ENCODE results near the gene TRIP10.

DNA sequence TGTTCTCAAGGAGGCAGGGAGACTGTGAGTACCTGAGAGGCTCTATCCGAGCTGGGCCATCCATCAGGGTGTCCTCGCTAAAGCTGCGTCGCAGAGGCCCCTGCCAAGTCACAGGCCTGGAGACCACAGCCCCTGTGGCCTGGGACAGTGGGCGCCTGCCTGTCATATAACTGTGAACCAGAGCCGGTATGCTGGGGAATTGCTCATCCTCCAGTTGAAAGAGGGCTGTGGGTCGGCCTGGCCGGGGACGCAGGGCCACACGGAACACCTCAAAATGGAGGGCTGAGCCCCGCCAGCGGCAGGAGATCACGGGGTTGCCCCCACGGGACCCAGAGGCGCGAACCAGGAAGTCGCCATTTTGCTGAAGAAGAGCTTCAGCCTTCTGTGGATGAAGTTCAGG is 21.1 kb downstream of the TRIP10 start:
- TF ChIP-seq KLF12 (CRISPR knock-in tag; IDR thresholded peaks at IDR 0.05; ENCODE audit: borderline replicate concordance) (no peak), BHLHE40 (IDR thresholded peaks at IDR 0.05; ENCODE audit: low read length) (no peak)

Data from HepG2 (cell line).